Measurements from ENCODE around the gene CLDN7.

- TF ChIP-seq CTCF (IDR thresholded peaks at IDR 0.05; ENCODE audit: insufficient read depth, low read depth, low read length) = no peak
- no peak for TF ChIP-seq EZH2 (IDR thresholded peaks at IDR 0.05; ENCODE audit: insufficient read depth, low read length)
Measured at GRCh38 chr17:7295230-7296180, 33.2 kb upstream of the CLDN7 start.
